Measurements from ENCODE around the gene BABAM2.
A peak's percentile ranks its signal among the peaks of the same experiment; 100 is the strongest.

Gene BABAM2

GRCh38 chr2:28350196-28350595 is 459.7 kb downstream of the BABAM2 start:
- DNase-seq (ENCODE audit: low spot score) = no peak
- TF ChIP-seq, protein P1, sequence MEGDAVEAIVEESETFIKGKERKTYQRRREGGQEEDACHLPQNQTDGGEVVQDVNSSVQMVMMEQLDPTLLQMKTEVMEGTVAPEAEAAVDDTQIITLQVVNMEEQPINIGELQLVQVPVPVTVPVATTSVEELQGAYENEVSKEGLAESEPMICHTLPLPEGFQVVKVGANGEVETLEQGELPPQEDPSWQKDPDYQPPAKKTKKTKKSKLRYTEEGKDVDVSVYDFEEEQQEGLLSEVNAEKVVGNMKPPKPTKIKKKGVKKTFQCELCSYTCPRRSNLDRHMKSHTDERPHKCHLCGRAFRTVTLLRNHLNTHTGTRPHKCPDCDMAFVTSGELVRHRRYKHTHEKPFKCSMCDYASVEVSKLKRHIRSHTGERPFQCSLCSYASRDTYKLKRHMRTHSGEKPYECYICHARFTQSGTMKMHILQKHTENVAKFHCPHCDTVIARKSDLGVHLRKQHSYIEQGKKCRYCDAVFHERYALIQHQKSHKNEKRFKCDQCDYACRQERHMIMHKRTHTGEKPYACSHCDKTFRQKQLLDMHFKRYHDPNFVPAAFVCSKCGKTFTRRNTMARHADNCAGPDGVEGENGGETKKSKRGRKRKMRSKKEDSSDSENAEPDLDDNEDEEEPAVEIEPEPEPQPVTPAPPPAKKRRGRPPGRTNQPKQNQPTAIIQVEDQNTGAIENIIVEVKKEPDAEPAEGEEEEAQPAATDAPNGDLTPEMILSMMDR (IDR thresholded peaks at IDR 0.05; ENCODE audit: extremely low read depth, missing control alignments) = no peak

DNA sequence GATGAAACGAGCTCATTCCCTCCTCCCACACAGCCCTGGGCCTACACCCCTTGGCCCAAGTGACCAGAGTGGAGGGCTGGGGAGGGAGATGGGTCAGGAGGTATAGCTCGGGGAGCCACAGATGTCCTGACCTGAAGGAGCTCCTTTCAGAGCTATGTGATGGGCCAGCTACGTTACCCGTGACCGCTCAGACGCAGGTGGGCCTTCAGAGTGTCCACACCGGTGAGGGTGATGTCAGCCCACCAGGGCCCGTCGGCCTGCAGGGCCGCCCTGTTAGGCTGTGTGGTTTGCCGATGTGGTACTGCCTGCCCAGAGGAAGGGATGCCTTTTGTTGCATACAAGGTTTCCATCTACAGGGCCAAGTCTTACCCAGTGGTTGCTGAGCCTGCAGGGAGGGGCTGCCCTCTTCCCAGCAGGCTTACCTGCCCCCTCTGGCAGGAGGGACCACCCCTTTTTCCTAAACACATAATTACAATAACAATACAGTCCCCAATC is 460.3 kb downstream of the BABAM2 start:
- TF ChIP-seq, protein P1 (IDR thresholded peaks at IDR 0.05; ENCODE audit: extremely low read depth, missing control alignments) = no peak
- no peak for DNase-seq (ENCODE audit: low spot score)

- TF ChIP-seq, protein P1 (IDR thresholded peaks at IDR 0.05; ENCODE audit: extremely low read depth, missing control alignments) = no peak
These were observed 461.1 kb downstream of the BABAM2 start for GRCh38 chr2:28351621-28352020.

DNA sequence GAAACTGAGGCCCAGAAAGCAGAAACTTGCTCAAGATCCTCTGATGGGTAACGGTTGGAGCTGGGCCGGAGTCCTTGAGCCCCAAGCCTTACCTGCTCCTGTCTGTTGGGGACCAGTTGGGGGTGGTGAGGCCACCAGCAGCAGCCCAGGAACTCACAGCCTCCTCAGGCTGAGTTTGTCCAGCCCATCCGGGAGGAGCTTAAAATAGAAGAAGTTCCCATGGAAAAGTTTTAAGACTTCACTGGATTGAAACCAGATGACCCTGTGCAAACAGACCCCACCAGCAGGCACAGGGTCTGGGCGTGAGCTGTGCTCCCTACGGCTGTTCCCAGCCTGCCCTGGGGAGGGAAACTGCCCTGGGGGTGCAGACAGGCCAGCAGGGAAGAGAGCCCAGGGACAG is 461.6 kb downstream of the BABAM2 start:
- DNase-seq (ENCODE audit: low spot score) = no peak
- TF ChIP-seq, protein P1 (IDR thresholded peaks at IDR 0.05; ENCODE audit: extremely low read depth, missing control alignments) = no peak

More at GRCh38 chr2:28351621-28352020, 461.1 kb downstream of the BABAM2 start:
- peak; percentile 46 for DNase-seq (ENCODE audit: low spot score)

DNA sequence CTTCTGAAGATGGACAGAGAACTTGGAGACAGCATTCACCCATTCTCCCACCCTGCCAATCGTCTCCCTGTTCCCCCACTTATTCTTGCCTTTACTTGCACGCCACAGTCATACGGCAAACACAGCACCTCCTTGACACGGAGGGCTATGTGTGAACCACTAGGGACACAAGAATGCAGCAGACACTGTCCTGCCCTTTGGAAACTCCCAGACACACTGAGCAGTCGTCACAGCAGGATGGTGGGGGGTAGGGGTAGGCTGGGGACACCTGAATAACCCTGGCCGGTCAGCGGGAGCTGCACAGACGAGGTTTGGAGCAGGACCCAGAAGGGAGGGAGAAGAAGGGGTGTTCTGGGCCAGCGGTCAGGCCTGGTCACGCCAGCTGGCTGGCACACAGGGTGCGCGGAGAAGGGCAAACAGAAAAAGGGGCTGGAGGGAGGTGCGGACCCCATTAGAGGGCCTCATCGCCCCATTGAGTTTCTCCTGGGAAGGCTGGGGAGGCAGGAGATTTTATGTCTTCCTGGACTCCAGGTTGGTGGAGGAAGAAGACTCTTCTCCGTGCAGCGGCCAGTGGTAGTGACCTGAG is 462.2 kb downstream of the BABAM2 start:
- TF ChIP-seq, protein P1 (IDR thresholded peaks at IDR 0.05; ENCODE audit: extremely low read depth, missing control alignments) = no peak
- no peak for DNase-seq (ENCODE audit: low spot score)

GRCh38 chr2:28354920-28355520 is 464.5 kb downstream of the BABAM2 start:
- TF ChIP-seq, protein P1 (IDR thresholded peaks at IDR 0.05; ENCODE audit: extremely low read depth, missing control alignments) = no peak
- DNase-seq (ENCODE audit: low spot score) = no peak

- DNase-seq (ENCODE audit: low spot score) = no peak
- TF ChIP-seq, protein P1 (IDR thresholded peaks at IDR 0.05; ENCODE audit: extremely low read depth, missing control alignments) = no peak
These were observed 465.1 kb downstream of the BABAM2 start for GRCh38 chr2:28355521-28356094.
